GM23338 (cell line): ENCODE measurements around the gene UVSSA. TPM values are rescaled to one million over a fixed set of nuclear protein-coding genes. Genes with fewer than 3 reads are reported as not detected.

Source experiments
- ATAC-seq: fragments of 200-7000 bp; cut with Tn5 transposase; 3 replicates; pipeline ENCODE4 v1.9.1; 2020
- DNase-seq: peaks from one replicate; pipeline ENCODE4 v3.0.0-alpha.2; 2015; ENCODE audit warnings: low spot score
- H2AFZ ChIP-seq: fragments of 200-600 bp; sonication (generic); 2 replicates; pipeline ENCODE4 v1.8.0; 2016; ENCODE audit warnings: antibody characterized with exemption, mild to moderate bottlenecking, moderate library complexity
- H3F3A ChIP-seq: fragments of 200-600 bp; sonication (generic); replicated peaks from 2 replicates; pipeline ENCODE4 v1.8.0; 2017; ENCODE audit warnings: antibody characterized with exemption, mixed run types, low read depth
- H3K27ac ChIP-seq: fragments of 200-600 bp; sonication (generic); 2 replicates; pipeline ENCODE4 v1.6.1; 2016; ENCODE audit warnings: low read depth
- H3K27me3 ChIP-seq: fragments of 200-600 bp; sonication (generic); 2 replicates; pipeline ENCODE4 v1.8.0; 2016; ENCODE audit warnings: mild to moderate bottlenecking, mixed run types, moderate library complexity; ENCODE audit not compliant: insufficient read depth
- H3K36me3 ChIP-seq: fragments of 200-600 bp; sonication (generic); 2 replicates; pipeline ENCODE4 v1.8.0; 2016; ENCODE audit warnings: mild to moderate bottlenecking; ENCODE audit not compliant: insufficient read depth
- H3K4me1 ChIP-seq: fragments of 200-600 bp; sonication (generic); 2 replicates; pipeline ENCODE4 v1.8.0; 2016; ENCODE audit warnings: mild to moderate bottlenecking, moderate library complexity; ENCODE audit not compliant: insufficient read depth
- H3K4me2 ChIP-seq: fragments of 200-600 bp; sonication (generic); 2 replicates; pipeline ENCODE4 v1.7.1; 2017; ENCODE audit warnings: mixed run types
- H3K4me3 ChIP-seq: fragments of 200-600 bp; sonication (generic); 2 replicates; pipeline ENCODE4 v1.6.1; 2016; ENCODE audit warnings: mixed run types
- H3K79me2 ChIP-seq: fragments of 200-600 bp; sonication (generic); replicated peaks from 2 replicates; pipeline ENCODE4 v1.8.0; 2017; ENCODE audit warnings: mild to moderate bottlenecking; ENCODE audit not compliant: insufficient read depth
- H3K9me2 ChIP-seq: fragments of 200-600 bp; sonication (generic); 2 replicates; pipeline ENCODE4 v1.8.0; 2017; ENCODE audit not compliant: insufficient read depth
- H4K20me1 ChIP-seq: fragments of 200-600 bp; sonication (generic); replicated peaks from 2 replicates; pipeline ENCODE4 v1.8.0; 2017; ENCODE audit warnings: mild to moderate bottlenecking; ENCODE audit not compliant: insufficient read depth
- H3K27ac Mint-ChIP-seq: 2 replicates; pipeline ENCODE4 v1.8.0; 2020; ENCODE audit warnings: inconsistent platforms, mild to moderate bottlenecking, moderate library complexity, mixed read lengths
- H3K27me3 Mint-ChIP-seq: 3 replicates; pipeline ENCODE4 v1.8.0; 2022; ENCODE audit warnings: low read depth, mild to moderate bottlenecking, moderate library complexity, mixed read lengths, inconsistent platforms; ENCODE audit not compliant: insufficient read depth, poor library complexity
- H3K36me3 Mint-ChIP-seq: 3 replicates; pipeline ENCODE4 v1.8.0; 2021; ENCODE audit warnings: low read depth, mild to moderate bottlenecking, inconsistent platforms, moderate library complexity, mixed read lengths
- H3K4me1 Mint-ChIP-seq: 3 replicates; pipeline ENCODE4 v1.8.0; 2020; ENCODE audit warnings: mild to moderate bottlenecking, inconsistent platforms, mixed read lengths
- H3K4me3 Mint-ChIP-seq: 3 replicates; pipeline ENCODE4 v1.8.0; 2021; ENCODE audit warnings: moderate library complexity, mild to moderate bottlenecking, inconsistent platforms, mixed read lengths
- H3K9me3 Mint-ChIP-seq: 3 replicates; pipeline ENCODE4 v1.8.0; 2020; ENCODE audit warnings: moderate library complexity, mild to moderate bottlenecking, inconsistent platforms, mixed read lengths
- CREB1 ChIP-seq: fragments of 250-450 bp; sonication (Bioruptor Pico); IDR thresholded peaks from 2 replicates; pipeline ENCODE4 v1.5.0; 2020; ENCODE audit warnings: low read depth, mild to moderate bottlenecking, moderate library complexity
- EZH2 ChIP-seq: fragments of 200-600 bp; sonication (generic); IDR thresholded peaks from one replicate; pipeline ENCODE4 v1.8.0; 2017; ENCODE audit warnings: antibody characterized with exemption, mild to moderate bottlenecking, low read depth; ENCODE audit not compliant: unreplicated experiment
- EZH2phosphoT487 ChIP-seq: fragments of 200-600 bp; sonication (generic); IDR thresholded peaks from one replicate; pipeline ENCODE4 v1.8.1; 2018; ENCODE audit warnings: antibody characterized with exemption; ENCODE audit not compliant: unreplicated experiment
- JUNB ChIP-seq: IDR thresholded peaks from one replicate; pipeline ENCODE4 v1.6.1; 2016; ENCODE audit warnings: antibody characterized with exemption; ENCODE audit not compliant: unreplicated experiment
- NANOG ChIP-seq: IDR thresholded peaks from 2 replicates; pipeline ENCODE4 v1.6.1; 2016; ENCODE audit warnings: antibody characterized with exemption, borderline replicate concordance
- POLR2AphosphoS5 ChIP-seq: IDR thresholded peaks from 2 replicates; pipeline ENCODE4 v1.6.1; 2016; ENCODE audit warnings: antibody characterized with exemption, low read depth
- STAT1 ChIP-seq: IDR thresholded peaks from one replicate; pipeline ENCODE4 v1.6.1; 2016; ENCODE audit warnings: antibody characterized with exemption; ENCODE audit not compliant: unreplicated experiment
- ZNF114 ChIP-seq: fragments of 250-450 bp; sonication (Bioruptor Pico); IDR thresholded peaks from 2 replicates; pipeline ENCODE4 v1.5.0; 2020; ENCODE audit warnings: mild to moderate bottlenecking, moderate library complexity
- ZNF331 ChIP-seq: fragments of 250-450 bp; sonication (Bioruptor Pico); IDR thresholded peaks from 2 replicates; pipeline ENCODE4 v1.5.0; 2020; ENCODE audit warnings: low read depth, mild to moderate bottlenecking, moderate library complexity
- polyA plus RNA-seq: library from polyadenylated mRNA; unstranded; fragments of >200 nt; fragmentation: Nextera tagmentation; extraction: Ambion mirVana; gene quantifications from 2 replicates; pipeline ENCODE4 v1.2.1, GENCODE V29; 2016
- total RNA-seq: library from RNA; depleted of rRNA; stranded (reverse); fragments of >200 nt; shearing (Covaris generic); gene quantifications from 2 replicates; pipeline ENCODE4 v1.2.3, GENCODE V29; 2014
- TF ChIP-seq, protein P1 (sequence below): fragments of 250-450 bp; sonication (Bioruptor Pico); IDR thresholded peaks from 2 replicates; pipeline ENCODE4 v1.5.0; 2020; ENCODE audit warnings: mild to moderate bottlenecking, moderate library complexity
- TF ChIP-seq, protein P2 (sequence below): IDR thresholded peaks from one replicate; pipeline ENCODE4 v1.6.1; 2018; ENCODE audit warnings: antibody characterized with exemption; ENCODE audit not compliant: unreplicated experiment
- TF ChIP-seq, protein P3 (sequence below), 2 experiments: fragments of 200-600 bp in 1 of 2; sonication (generic) in 1 of 2; conservative IDR thresholded peaks; 2 replicates each; pipeline versions ENCODE4 v1.5.1 to v1.6.1; 2016 to 2017; ENCODE audit warnings: antibody characterized with exemption in 2 of 2, low read depth in 2 of 2, mild to moderate bottlenecking in 2 of 2, moderate library complexity in 1 of 2
- TF ChIP-seq, protein P4 (sequence below): IDR thresholded peaks from 2 replicates; pipeline ENCODE4 v1.6.1; 2016; ENCODE audit warnings: antibody characterized with exemption

The UVSSA gene
- total and polyA plus RNA-seq, 2 experiments from 2014 or later = 6.5 to 27.7 TPM

DNA sequence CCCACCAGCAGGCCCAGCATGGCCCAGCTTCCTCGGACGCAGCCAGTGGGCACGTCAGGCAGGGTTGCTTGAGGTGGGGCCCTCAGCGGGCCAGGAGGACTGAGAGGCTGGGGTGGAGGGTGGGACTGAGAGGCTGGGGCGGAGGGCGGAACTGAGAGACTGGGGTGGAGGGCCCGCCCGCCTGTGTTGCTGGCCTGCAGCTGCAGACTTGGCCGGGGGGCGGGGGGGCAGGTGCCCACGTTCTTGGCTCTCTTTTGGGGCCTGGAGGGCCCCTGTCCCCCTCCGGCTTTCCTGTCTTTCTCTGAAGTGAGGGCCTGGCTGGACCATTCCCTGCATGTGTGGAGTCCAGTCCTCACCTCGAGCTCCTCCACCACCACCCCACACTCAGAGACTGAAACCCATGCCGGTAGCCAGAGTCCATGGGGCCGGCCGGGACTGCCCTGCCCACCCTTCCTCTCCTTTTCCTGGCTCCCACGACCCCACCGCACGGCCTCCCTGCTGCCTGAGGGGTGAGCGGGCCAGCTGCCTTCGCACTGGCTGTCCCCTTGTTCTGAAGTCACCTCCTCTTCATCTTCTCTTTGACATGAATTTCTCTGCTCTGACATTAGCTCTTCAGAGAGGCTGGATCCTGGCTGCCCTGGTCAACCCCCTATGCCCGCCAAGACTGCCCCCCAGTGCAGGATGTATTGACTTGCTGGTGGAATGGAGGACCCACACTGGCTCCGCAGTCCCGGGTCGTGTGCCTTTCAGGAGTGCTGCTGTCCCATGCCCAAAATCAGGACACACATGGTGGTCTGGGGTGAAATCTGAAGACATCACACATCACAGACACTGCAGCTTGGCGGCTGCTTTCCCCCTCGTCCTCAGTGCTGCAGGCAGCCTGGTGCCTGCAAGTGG is 69.3 kb downstream of the UVSSA start:
- H3K9me3 Mint-ChIP-seq = no peaks in the 10 kb centered on the region; the same call in 2 of the 3 replicates
- H3K4me3 ChIP-seq = no peak overlapping the region
- TF ChIP-seq ZNF331 (CRISPR knock-in tag) = no peak
- TF ChIP-seq, protein P1, sequence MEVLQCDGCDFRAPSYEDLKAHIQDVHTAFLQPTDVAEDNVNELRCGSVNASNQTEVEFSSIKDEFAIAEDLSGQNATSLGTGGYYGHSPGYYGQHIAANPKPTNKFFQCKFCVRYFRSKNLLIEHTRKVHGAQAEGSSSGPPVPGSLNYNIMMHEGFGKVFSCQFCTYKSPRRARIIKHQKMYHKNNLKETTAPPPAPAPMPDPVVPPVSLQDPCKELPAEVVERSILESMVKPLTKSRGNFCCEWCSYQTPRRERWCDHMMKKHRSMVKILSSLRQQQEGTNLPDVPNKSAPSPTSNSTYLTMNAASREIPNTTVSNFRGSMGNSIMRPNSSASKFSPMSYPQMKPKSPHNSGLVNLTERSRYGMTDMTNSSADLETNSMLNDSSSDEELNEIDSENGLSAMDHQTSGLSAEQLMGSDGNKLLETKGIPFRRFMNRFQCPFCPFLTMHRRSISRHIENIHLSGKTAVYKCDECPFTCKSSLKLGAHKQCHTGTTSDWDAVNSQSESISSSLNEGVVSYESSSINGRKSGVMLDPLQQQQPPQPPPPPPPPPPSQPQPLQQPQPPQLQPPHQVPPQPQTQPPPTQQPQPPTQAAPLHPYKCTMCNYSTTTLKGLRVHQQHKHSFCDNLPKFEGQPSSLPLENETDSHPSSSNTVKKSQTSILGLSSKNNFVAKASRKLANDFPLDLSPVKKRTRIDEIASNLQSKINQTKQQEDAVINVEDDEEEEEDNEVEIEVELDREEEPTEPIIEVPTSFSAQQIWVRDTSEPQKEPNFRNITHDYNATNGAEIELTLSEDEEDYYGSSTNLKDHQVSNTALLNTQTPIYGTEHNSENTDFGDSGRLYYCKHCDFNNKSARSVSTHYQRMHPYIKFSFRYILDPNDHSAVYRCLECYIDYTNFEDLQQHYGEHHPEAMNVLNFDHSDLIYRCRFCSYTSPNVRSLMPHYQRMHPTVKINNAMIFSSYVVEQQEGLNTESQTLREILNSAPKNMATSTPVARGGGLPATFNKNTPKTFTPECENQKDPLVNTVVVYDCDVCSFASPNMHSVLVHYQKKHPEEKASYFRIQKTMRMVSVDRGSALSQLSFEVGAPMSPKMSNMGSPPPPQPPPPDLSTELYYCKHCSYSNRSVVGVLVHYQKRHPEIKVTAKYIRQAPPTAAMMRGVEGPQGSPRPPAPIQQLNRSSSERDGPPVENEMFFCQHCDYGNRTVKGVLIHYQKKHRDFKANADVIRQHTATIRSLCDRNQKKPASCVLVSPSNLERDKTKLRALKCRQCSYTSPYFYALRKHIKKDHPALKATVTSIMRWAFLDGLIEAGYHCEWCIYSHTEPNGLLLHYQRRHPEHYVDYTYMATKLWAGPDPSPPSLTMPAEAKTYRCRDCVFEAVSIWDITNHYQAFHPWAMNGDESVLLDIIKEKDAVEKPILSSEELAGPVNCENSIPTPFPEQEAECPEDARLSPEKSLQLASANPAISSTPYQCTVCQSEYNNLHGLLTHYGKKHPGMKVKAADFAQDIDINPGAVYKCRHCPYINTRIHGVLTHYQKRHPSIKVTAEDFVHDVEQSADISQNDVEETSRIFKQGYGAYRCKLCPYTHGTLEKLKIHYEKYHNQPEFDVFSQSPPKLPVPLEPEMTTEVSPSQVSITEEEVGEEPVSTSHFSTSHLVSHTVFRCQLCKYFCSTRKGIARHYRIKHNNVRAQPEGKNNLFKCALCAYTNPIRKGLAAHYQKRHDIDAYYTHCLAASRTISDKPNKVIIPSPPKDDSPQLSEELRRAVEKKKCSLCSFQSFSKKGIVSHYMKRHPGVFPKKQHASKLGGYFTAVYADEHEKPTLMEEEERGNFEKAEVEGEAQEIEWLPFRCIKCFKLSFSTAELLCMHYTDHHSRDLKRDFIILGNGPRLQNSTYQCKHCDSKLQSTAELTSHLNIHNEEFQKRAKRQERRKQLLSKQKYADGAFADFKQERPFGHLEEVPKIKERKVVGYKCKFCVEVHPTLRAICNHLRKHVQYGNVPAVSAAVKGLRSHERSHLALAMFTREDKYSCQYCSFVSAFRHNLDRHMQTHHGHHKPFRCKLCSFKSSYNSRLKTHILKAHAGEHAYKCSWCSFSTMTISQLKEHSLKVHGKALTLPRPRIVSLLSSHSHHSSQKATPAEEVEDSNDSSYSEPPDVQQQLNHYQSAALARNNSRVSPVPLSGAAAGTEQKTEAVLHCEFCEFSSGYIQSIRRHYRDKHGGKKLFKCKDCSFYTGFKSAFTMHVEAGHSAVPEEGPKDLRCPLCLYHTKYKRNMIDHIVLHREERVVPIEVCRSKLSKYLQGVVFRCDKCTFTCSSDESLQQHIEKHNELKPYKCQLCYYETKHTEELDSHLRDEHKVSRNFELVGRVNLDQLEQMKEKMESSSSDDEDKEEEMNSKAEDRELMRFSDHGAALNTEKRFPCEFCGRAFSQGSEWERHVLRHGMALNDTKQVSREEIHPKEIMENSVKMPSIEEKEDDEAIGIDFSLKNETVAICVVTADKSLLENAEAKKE (CRISPR knock-in tag) = no peak
- TF ChIP-seq EZH2phosphoT487 = no peak
- no peak for TF ChIP-seq STAT1
- TF ChIP-seq, protein P2, sequence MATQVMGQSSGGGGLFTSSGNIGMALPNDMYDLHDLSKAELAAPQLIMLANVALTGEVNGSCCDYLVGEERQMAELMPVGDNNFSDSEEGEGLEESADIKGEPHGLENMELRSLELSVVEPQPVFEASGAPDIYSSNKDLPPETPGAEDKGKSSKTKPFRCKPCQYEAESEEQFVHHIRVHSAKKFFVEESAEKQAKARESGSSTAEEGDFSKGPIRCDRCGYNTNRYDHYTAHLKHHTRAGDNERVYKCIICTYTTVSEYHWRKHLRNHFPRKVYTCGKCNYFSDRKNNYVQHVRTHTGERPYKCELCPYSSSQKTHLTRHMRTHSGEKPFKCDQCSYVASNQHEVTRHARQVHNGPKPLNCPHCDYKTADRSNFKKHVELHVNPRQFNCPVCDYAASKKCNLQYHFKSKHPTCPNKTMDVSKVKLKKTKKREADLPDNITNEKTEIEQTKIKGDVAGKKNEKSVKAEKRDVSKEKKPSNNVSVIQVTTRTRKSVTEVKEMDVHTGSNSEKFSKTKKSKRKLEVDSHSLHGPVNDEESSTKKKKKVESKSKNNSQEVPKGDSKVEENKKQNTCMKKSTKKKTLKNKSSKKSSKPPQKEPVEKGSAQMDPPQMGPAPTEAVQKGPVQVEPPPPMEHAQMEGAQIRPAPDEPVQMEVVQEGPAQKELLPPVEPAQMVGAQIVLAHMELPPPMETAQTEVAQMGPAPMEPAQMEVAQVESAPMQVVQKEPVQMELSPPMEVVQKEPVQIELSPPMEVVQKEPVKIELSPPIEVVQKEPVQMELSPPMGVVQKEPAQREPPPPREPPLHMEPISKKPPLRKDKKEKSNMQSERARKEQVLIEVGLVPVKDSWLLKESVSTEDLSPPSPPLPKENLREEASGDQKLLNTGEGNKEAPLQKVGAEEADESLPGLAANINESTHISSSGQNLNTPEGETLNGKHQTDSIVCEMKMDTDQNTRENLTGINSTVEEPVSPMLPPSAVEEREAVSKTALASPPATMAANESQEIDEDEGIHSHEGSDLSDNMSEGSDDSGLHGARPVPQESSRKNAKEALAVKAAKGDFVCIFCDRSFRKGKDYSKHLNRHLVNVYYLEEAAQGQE = no peak
- no peak for TF ChIP-seq POLR2AphosphoS5
- TF ChIP-seq, protein P3, sequence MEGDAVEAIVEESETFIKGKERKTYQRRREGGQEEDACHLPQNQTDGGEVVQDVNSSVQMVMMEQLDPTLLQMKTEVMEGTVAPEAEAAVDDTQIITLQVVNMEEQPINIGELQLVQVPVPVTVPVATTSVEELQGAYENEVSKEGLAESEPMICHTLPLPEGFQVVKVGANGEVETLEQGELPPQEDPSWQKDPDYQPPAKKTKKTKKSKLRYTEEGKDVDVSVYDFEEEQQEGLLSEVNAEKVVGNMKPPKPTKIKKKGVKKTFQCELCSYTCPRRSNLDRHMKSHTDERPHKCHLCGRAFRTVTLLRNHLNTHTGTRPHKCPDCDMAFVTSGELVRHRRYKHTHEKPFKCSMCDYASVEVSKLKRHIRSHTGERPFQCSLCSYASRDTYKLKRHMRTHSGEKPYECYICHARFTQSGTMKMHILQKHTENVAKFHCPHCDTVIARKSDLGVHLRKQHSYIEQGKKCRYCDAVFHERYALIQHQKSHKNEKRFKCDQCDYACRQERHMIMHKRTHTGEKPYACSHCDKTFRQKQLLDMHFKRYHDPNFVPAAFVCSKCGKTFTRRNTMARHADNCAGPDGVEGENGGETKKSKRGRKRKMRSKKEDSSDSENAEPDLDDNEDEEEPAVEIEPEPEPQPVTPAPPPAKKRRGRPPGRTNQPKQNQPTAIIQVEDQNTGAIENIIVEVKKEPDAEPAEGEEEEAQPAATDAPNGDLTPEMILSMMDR (conservative IDR thresholded peaks at IDR 0.05; ENCODE audit: low read depth in 2 of 2) = no peak
- TF ChIP-seq CREB1 = no peak
- TF ChIP-seq, protein P4, sequence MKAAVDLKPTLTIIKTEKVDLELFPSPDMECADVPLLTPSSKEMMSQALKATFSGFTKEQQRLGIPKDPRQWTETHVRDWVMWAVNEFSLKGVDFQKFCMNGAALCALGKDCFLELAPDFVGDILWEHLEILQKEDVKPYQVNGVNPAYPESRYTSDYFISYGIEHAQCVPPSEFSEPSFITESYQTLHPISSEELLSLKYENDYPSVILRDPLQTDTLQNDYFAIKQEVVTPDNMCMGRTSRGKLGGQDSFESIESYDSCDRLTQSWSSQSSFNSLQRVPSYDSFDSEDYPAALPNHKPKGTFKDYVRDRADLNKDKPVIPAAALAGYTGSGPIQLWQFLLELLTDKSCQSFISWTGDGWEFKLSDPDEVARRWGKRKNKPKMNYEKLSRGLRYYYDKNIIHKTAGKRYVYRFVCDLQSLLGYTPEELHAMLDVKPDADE = no peak
- TF ChIP-seq JUNB = no peak
- no peak for TF ChIP-seq EZH2
- TF ChIP-seq ZNF114 = no peak
- no peak for TF ChIP-seq NANOG
- DNase-seq = no peak
- no peaks in the 10 kb centered on the region for H3K4me1 ChIP-seq
- H2AFZ ChIP-seq = no peak overlapping the region
- H3K79me2 ChIP-seq = no peaks in the 10 kb centered on the region
- H3K9me2 ChIP-seq = no peaks in the 10 kb centered on the region
- H4K20me1 ChIP-seq = no peaks in the 10 kb centered on the region
- no peak overlapping the region; the same call in 2 of the 3 replicates for H3K4me3 Mint-ChIP-seq
- H3F3A ChIP-seq = 0 out of 2 replicates have a peak, but pooled peaks cover 3% of the 10 kb centered on the region
- no peaks in the 10 kb centered on the region for H3K36me3 Mint-ChIP-seq
- H3K27me3 ChIP-seq = peaks cover 30% of the 10 kb centered on the region
- peak; percentile 4; the same call in 1 of the 3 replicates for ATAC-seq
- H3K27me3 Mint-ChIP-seq = peaks cover 41% of the 10 kb centered on the region
- H3K36me3 ChIP-seq = no peaks in the 10 kb centered on the region
- peaks cover 3% of the 10 kb centered on the region; the same call in 2 of the 3 replicates for H3K4me1 Mint-ChIP-seq
- no peak overlapping the region for H3K27ac ChIP-seq
- H3K4me2 ChIP-seq = no peak overlapping the region
- no peak overlapping the region for H3K27ac Mint-ChIP-seq
